ENCODE results near the gene NAV1.

DNA sequence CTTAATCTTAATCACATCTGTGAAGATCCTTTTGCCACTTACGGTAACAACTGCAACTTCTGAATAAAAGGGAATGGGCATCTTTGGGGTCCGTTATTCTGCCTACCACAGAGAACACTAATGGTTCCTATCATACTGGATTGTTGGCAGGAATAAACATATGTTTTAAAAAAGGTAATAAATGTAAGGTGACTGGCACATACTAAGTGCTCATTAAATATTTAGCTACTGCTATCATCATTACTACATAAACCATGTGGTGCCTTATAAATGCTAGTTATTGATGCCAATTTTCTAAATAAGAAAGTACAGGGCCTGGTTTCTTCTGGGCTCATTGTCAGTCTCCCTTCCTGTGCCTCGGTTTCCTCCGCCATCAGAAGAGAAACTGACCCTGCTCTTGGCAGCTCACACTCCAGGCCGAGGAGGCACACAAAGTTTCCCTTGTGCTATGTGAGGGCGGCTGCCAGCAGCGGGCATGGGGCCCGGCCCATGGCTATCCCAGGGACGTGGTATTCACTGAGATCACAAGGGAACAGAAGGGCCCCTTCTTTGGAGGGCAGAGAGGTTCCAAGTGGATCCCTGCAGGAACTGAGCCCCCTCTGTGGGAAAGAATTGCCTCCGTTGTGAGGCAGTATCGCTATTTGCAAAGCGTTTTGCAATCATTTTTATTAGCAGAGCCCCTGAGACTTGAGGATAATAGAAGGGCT, 26.2 kb downstream of the NAV1 start:
- TF ChIP-seq POLR2AphosphoS5 (IDR thresholded peaks at IDR 0.05; ENCODE audit: low read depth): no peak
- TF ChIP-seq, protein P1, sequence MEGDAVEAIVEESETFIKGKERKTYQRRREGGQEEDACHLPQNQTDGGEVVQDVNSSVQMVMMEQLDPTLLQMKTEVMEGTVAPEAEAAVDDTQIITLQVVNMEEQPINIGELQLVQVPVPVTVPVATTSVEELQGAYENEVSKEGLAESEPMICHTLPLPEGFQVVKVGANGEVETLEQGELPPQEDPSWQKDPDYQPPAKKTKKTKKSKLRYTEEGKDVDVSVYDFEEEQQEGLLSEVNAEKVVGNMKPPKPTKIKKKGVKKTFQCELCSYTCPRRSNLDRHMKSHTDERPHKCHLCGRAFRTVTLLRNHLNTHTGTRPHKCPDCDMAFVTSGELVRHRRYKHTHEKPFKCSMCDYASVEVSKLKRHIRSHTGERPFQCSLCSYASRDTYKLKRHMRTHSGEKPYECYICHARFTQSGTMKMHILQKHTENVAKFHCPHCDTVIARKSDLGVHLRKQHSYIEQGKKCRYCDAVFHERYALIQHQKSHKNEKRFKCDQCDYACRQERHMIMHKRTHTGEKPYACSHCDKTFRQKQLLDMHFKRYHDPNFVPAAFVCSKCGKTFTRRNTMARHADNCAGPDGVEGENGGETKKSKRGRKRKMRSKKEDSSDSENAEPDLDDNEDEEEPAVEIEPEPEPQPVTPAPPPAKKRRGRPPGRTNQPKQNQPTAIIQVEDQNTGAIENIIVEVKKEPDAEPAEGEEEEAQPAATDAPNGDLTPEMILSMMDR (IDR thresholded peaks at IDR 0.05; ENCODE audit: insufficient read depth, low read length): no peak

Measured in HL-60 (cell line).